ENCODE data around the gene CKS1B. TPM values are rescaled to one million over a fixed set of nuclear protein-coding genes. Genes with fewer than 3 reads are reported as not detected.

CKS1B gene
- total RNA-seq, 1 donor from 2014 or later = 30.4 TPM

Other genes with a start within 250 kb of the CKS1B start
- 0.87 and 0.99 TPM in 2 replicates for gene KCNN3, start 104.4 kb upstream of the CKS1B start, total RNA-seq
- 7.6 and 13.9 TPM in 2 replicates for gene PMVK, start 38.0 kb upstream of the CKS1B start, total RNA-seq
- gene PBXIP1, start 18.6 kb upstream of the CKS1B start, total RNA-seq = 83.9 and 85.2 TPM in 2 replicates
- gene PYGO2, start 12.9 kb upstream of the CKS1B start, total RNA-seq = 20.5 and 42.5 TPM in 2 replicates
- gene SHC1, start 3.9 kb upstream of the CKS1B start, total RNA-seq = 175 and 321 TPM in 2 replicates
- 18.3 and 24.2 TPM in 2 replicates for gene FLAD1, start 8.7 kb downstream of the CKS1B start, total RNA-seq
- gene LENEP, start 18.9 kb downstream of the CKS1B start, total RNA-seq = 0.40 and 0.44 TPM in 2 replicates
- gene ZBTB7B, start 28.1 kb downstream of the CKS1B start, total RNA-seq = 7.4 and 10.3 TPM in 2 replicates
- 0.20 TPM in 1 of 2 replicates, not detected in the other for gene DCST2, start 59.1 kb downstream of the CKS1B start, total RNA-seq
- not detected in 2 replicates for gene DCST1, start 59.1 kb downstream of the CKS1B start, total RNA-seq
- gene ADAM15, start 76.6 kb downstream of the CKS1B start, total RNA-seq = 82.5 and 197 TPM in 2 replicates
- 13.5 and 15.1 TPM in 2 replicates for gene EFNA4, start 89.1 kb downstream of the CKS1B start, total RNA-seq
- 0.79 and 1.3 TPM in 2 replicates for gene EFNA3, start 104.2 kb downstream of the CKS1B start, total RNA-seq
- 127 and 129 TPM in 2 replicates for gene EFNA1, start 153.2 kb downstream of the CKS1B start, total RNA-seq
- 36.9 and 41.8 TPM in 2 replicates for gene SLC50A1, start 161.2 kb downstream of the CKS1B start, total RNA-seq
- 25.5 and 34.9 TPM in 2 replicates for gene DPM3, start 165.8 kb downstream of the CKS1B start, total RNA-seq
- gene KRTCAP2, start 198.6 kb downstream of the CKS1B start, total RNA-seq = 169 and 232 TPM in 2 replicates
- 1.2 and 2.4 TPM in 2 replicates for gene TRIM46, start 199.2 kb downstream of the CKS1B start, total RNA-seq
- gene THBS3, start 233.2 kb downstream of the CKS1B start, total RNA-seq = 7.9 and 9.2 TPM in 2 replicates
- 28.8 and 31.6 TPM in 2 replicates for gene MTX1, start 234.0 kb downstream of the CKS1B start, total RNA-seq